HCT116 (cell line): Measurements from ENCODE around the gene THRAP3. TPM values are rescaled to one million over a fixed set of nuclear protein-coding genes. Genes with fewer than 3 reads are reported as not detected.

Experiments
- ATAC-seq: fragments of 200-7000 bp; cut with Tn5 transposase; 2 replicates; pipeline ENCODE4 v1.9.1; 2020; ENCODE audit warnings: mild to moderate bottlenecking, moderate library complexity
- BruUV-seq: library from RNA; stranded (reverse); fragments of 400-500 nt; replicated peaks from 2 replicates; lab custom pipeline; 2021; lab: Mats Ljungman, UMichigan
- CTCF ChIA-PET: fragments of 300-600 bp; sonication (Branson Sonifier 250); formaldehyde crosslinking; loops from one replicate; lab custom pipeline; 2021; ENCODE audit warnings: antibody characterized with exemption; lab: Charles Lee
- POLR2A ChIA-PET: fragments of 300-600, 350-600 bp; sonication (Branson Sonifier 250); formaldehyde crosslinking; loops from one replicate; lab custom pipeline; 2021; ENCODE audit warnings: antibody characterized with exemption; lab: Charles Lee
- RAD21 ChIA-PET, 2 experiments: fragments of 300-600 bp; sonication (Branson Sonifier 250); formaldehyde crosslinking; loops; one replicate each; lab custom pipeline; 2023; ENCODE audit warnings: low total read pairs in 2 of 2; ENCODE audit not compliant: uncharacterized antibody in 2 of 2, unreplicated experiment in 2 of 2, low non-redundant PET in 1 of 2; lab: Charles Lee
- DNase-seq: peaks from one replicate; pipeline ENCODE4 v3.0.0-alpha.2; 2010; ENCODE audit warnings: low read depth, low spot score
- H2AFZ ChIP-seq: fragments of 200-600 bp; shearing (Covaris generic), sonication (generic); 2 replicates; pipeline ENCODE4 v1.6.1; 2017; ENCODE audit warnings: low read depth, mixed run types, mixed read lengths, antibody characterized with exemption, low read length; ENCODE audit not compliant: poor library complexity, severe bottlenecking
- H3K27ac ChIP-seq: 2 replicates; pipeline ENCODE4 v1.5.1; 2012; ENCODE audit warnings: low read depth, low read length
- H3K27me3 ChIP-seq: fragments of 200-600 bp; sonication (generic); 2 replicates; pipeline ENCODE4 v1.6.1; 2016; ENCODE audit warnings: mixed run types, low read length, mixed read lengths; ENCODE audit not compliant: insufficient read depth
- H3K36me3 ChIP-seq, 2 experiments: fragments of 200-500 bp in 1 of 2; fragments of 200-600 bp in 1 of 2; sonication (Bioruptor generic) in 1 of 2; sonication (generic) in 1 of 2; 2 replicates each; pipeline versions ENCODE4 v1.5.1 to v1.6.1; 2014 to 2016; ENCODE audit warnings: low read length in 2 of 2, inconsistent platforms in 1 of 2, mixed read lengths in 1 of 2, mixed run types in 1 of 2; ENCODE audit not compliant: insufficient read depth in 2 of 2, control insufficient read depth in 1 of 2
- H3K4me1 ChIP-seq, 2 experiments: fragments of 200-600 bp in 1 of 2; sonication (generic) in 1 of 2; 2 replicates each; pipeline versions ENCODE4 v1.5.1 to v1.6.1; 2012 to 2017; ENCODE audit warnings: low read length in 2 of 2, inconsistent platforms in 1 of 2, mild to moderate bottlenecking in 1 of 2, mixed read lengths in 1 of 2, mixed run types in 1 of 2, moderate library complexity in 1 of 2; ENCODE audit not compliant: insufficient read depth in 2 of 2, control insufficient read depth in 1 of 2
- H3K4me2 ChIP-seq: fragments of 200-600 bp; sonication (generic); 2 replicates; pipeline ENCODE4 v1.6.1; 2017; ENCODE audit warnings: mixed run types, low read length, mixed read lengths
- H3K4me3 ChIP-seq, 2 experiments: fragments of 200-600 bp in 1 of 2; sonication (generic) in 1 of 2; replicated peaks in 1 of 2; 2 replicates each; pipeline ENCODE4 v1.5.1; 2011 to 2016; ENCODE audit warnings: low read length in 2 of 2, control low read depth in 1 of 2, low read depth in 1 of 2, mild to moderate bottlenecking in 1 of 2, mixed read lengths in 1 of 2, mixed run types in 1 of 2
- H3K79me2 ChIP-seq: fragments of 200-600 bp; sonication (generic); 2 replicates; pipeline ENCODE4 v1.6.1; 2017; ENCODE audit warnings: mild to moderate bottlenecking, mixed run types, low read length, moderate library complexity, mixed read lengths; ENCODE audit not compliant: insufficient read depth
- H3K9ac ChIP-seq: fragments of 200-600 bp; sonication (generic); 2 replicates; pipeline ENCODE4 v1.6.1; 2016; ENCODE audit warnings: low read length, mixed read lengths
- H3K9me2 ChIP-seq: fragments of 200-600 bp; sonication (generic), shearing (Covaris generic); 2 replicates; pipeline ENCODE4 v1.6.1; 2017; ENCODE audit warnings: mixed run types, mild to moderate bottlenecking, moderate library complexity; ENCODE audit not compliant: insufficient read depth
- H3K9me3 ChIP-seq, 2 experiments: fragments of 200-500 bp in 1 of 2; fragments of 200-600 bp in 1 of 2; sonication (Bioruptor generic) in 1 of 2; sonication (generic) in 1 of 2; 2 replicates each; pipeline ENCODE4 v1.6.1; 2014 to 2017; ENCODE audit warnings: low read length in 2 of 2, mixed read lengths in 2 of 2, inconsistent platforms in 1 of 2, low read depth in 1 of 2, mild to moderate bottlenecking in 1 of 2, mixed run types in 1 of 2, moderate library complexity in 1 of 2; ENCODE audit not compliant: control insufficient read depth in 1 of 2, insufficient read depth in 1 of 2
- H4K20me1 ChIP-seq: fragments of 200-600 bp; sonication (generic), shearing (Covaris generic); 2 replicates; pipeline ENCODE4 v1.6.1; 2017; ENCODE audit warnings: mixed run types, mild to moderate bottlenecking, moderate library complexity; ENCODE audit not compliant: insufficient read depth
- EGR1 ChIP-seq: IDR thresholded peaks from 2 replicates; pipeline ENCODE4 v1.6.1; 2012; ENCODE audit warnings: low read depth
- EZH2phosphoT487 ChIP-seq: fragments of 200-600 bp; IDR thresholded peaks from 2 replicates; pipeline ENCODE4 v1.6.1; 2018; ENCODE audit warnings: antibody characterized with exemption, borderline replicate concordance
- RAD21 ChIP-seq: IDR thresholded peaks from 2 replicates; pipeline ENCODE4 v1.6.1; 2012; ENCODE audit warnings: low read depth, mild to moderate bottlenecking
- SIN3A ChIP-seq: IDR thresholded peaks from 2 replicates; pipeline ENCODE4 v1.6.1; 2012; ENCODE audit warnings: low read depth
- SRF ChIP-seq: IDR thresholded peaks from 2 replicates; pipeline ENCODE4 v1.6.1; 2012; ENCODE audit warnings: low read depth
- TCF7L2 ChIP-seq: IDR thresholded peaks from 2 replicates; pipeline ENCODE4 v1.7.0; 2011; ENCODE audit warnings: borderline replicate concordance, inconsistent platforms; ENCODE audit not compliant: insufficient read depth, insufficient read length; ENCODE audit errors: extremely low read depth
- ZFX ChIP-seq: fragments of 450-650 bp; IDR thresholded peaks from 2 replicates; pipeline ENCODE4 v1.6.1; 2017
- intact Hi-C: fragments of 100-400 bp; cut with micrococcal nuclease; formaldehyde crosslinking; loops from 2 replicates; pipeline ENCODE4 v1.10.0; 2022
- total RNA-seq: library from RNA; stranded (reverse); gene quantifications from one replicate; pipeline ENCODE4 v1.2.1, GENCODE V29; 2021; ENCODE audit not compliant: unreplicated experiment
- TF ChIP-seq, protein P1 (sequence below): IDR thresholded peaks from 2 replicates; pipeline ENCODE4 v1.6.1; 2011; ENCODE audit warnings: mild to moderate bottlenecking, low read length, moderate library complexity; ENCODE audit not compliant: insufficient replicate concordance; ENCODE audit errors: extremely low read depth
- TF ChIP-seq, protein P2 (sequence below): IDR thresholded peaks from 2 replicates; pipeline ENCODE4 v1.6.1; 2012; ENCODE audit warnings: low read depth
- TF ChIP-seq, protein P3 (sequence below): IDR thresholded peaks from 2 replicates; pipeline ENCODE4 v1.6.1; 2012

THRAP3 gene
- total RNA-seq, 1 experiment from 2014 or later, result 144 TPM

DNA sequence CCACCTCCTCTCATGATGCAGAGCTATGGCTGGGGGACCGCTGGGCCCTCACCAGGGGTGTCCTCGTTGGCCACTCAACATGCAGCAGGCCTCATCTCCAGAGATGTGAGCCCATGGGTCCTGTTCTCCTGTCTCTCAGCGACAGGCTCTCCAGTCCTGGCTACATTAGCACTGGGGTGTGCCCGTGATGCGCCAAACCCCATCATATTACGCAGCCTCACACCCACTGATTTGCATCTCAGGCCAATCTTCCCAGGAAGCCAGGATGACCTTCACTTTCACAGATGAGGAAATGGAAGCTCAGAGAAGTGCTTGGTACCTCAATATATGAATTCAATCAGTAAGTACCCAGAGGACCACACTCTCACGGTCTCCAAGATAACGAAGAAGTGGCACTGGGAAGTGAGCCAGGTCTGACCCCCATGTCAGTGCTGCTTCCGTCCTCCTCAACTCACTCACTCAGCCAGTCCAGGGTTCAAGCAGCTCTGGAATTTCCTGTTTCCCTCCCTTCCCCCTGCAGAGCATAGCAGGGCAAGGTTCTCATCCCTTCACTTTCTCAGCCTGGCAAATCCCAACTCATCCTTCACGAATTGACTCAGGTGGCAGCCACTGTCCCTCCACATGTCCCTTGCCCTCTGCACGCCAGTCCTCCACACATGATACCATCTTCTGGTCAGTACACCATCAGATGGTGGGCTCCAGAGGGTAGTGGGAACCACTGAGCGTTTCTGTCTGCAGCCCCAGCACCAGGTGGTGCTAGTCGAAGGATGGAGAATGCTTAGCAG lies 128.1 kb downstream of the THRAP3 start:
- Histone ChIP-seq H3K36me3 (peaks cover 19 to 28% of the 10 kb centered on the region in 2 experiments; a peak in 3 of 4 replicates), H3K27ac (peak overlapping the region; percentile 54), H3K9me3 (no peaks in the 10 kb centered on the region), H3K79me2 (no peaks in the 10 kb centered on the region), H3K4me2 (peak overlapping the region; percentile 78), H3K9ac (peak overlapping the region; percentile 63), H3K4me3 (no peak overlapping the region; a peak in 1 of 4 replicates), H4K20me1 (no peaks in the 10 kb centered on the region), H3K9me2 (no peaks in the 10 kb centered on the region), H2AFZ (no peak overlapping the region), H3K4me1 (peaks cover 6 to 50% of the 10 kb centered on the region in 2 experiments; a peak in 3 of 4 replicates), H3K27me3 (no peaks in the 10 kb centered on the region)
- intact Hi-C loops, result no loop called here
- POLR2A ChIA-PET, result no interaction called here
- RAD21 ChIA-PET, result interaction anchor here in 1 of 2 experiments (0.7 kb wide), 1 partner anchor 89 kb away, joined by 3 read pairs; no protein-coding TSS in a partner anchor
- CTCF ChIA-PET, result no interaction called here
- no peak for DNase-seq
- TF ChIP-seq RAD21 (no peak), SRF (no peak), ZFX (no peak), EZH2phosphoT487 (no peak), TCF7L2 (no peak), EGR1 (no peak), SIN3A (no peak)
- TF ChIP-seq, protein P1, sequence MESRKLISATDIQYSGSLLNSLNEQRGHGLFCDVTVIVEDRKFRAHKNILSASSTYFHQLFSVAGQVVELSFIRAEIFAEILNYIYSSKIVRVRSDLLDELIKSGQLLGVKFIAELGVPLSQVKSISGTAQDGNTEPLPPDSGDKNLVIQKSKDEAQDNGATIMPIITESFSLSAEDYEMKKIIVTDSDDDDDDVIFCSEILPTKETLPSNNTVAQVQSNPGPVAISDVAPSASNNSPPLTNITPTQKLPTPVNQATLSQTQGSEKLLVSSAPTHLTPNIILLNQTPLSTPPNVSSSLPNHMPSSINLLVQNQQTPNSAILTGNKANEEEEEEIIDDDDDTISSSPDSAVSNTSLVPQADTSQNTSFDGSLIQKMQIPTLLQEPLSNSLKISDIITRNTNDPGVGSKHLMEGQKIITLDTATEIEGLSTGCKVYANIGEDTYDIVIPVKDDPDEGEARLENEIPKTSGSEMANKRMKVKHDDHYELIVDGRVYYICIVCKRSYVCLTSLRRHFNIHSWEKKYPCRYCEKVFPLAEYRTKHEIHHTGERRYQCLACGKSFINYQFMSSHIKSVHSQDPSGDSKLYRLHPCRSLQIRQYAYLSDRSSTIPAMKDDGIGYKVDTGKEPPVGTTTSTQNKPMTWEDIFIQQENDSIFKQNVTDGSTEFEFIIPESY, result no peak
- TF ChIP-seq, protein P2, sequence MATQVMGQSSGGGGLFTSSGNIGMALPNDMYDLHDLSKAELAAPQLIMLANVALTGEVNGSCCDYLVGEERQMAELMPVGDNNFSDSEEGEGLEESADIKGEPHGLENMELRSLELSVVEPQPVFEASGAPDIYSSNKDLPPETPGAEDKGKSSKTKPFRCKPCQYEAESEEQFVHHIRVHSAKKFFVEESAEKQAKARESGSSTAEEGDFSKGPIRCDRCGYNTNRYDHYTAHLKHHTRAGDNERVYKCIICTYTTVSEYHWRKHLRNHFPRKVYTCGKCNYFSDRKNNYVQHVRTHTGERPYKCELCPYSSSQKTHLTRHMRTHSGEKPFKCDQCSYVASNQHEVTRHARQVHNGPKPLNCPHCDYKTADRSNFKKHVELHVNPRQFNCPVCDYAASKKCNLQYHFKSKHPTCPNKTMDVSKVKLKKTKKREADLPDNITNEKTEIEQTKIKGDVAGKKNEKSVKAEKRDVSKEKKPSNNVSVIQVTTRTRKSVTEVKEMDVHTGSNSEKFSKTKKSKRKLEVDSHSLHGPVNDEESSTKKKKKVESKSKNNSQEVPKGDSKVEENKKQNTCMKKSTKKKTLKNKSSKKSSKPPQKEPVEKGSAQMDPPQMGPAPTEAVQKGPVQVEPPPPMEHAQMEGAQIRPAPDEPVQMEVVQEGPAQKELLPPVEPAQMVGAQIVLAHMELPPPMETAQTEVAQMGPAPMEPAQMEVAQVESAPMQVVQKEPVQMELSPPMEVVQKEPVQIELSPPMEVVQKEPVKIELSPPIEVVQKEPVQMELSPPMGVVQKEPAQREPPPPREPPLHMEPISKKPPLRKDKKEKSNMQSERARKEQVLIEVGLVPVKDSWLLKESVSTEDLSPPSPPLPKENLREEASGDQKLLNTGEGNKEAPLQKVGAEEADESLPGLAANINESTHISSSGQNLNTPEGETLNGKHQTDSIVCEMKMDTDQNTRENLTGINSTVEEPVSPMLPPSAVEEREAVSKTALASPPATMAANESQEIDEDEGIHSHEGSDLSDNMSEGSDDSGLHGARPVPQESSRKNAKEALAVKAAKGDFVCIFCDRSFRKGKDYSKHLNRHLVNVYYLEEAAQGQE, result no peak
- TF ChIP-seq, protein P3, sequence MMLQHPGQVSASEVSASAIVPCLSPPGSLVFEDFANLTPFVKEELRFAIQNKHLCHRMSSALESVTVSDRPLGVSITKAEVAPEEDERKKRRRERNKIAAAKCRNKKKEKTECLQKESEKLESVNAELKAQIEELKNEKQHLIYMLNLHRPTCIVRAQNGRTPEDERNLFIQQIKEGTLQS, result no peak
- no peak for ATAC-seq
- BruUV-seq, result no TSS peak
